A673 (cell line): ENCODE data around the gene MSH3.

ENCODE experiments used
- CTCF ChIP-seq: fragments of 300-800, 200-600 bp; sonication (generic); conservative IDR thresholded peaks from 2 replicates; pipeline ENCODE4 v1.5.1; 2017; ENCODE audit warnings: low read depth, mild to moderate bottlenecking, antibody characterized with exemption, low read length, moderate library complexity, mixed read lengths
- EZH2 ChIP-seq: fragments of 200-600 bp; sonication (generic); IDR thresholded peaks from 2 replicates; pipeline ENCODE4 v1.6.1; 2017; ENCODE audit warnings: borderline replicate concordance, low read depth, mild to moderate bottlenecking, mixed read lengths, antibody characterized with exemption, low read length; ENCODE audit not compliant: poor library complexity, severe bottlenecking

GRCh38 chr5:80804332-80804731 lies 149.9 kb downstream of the MSH3 start:
- TF ChIP-seq CTCF: 0 out of 2 replicates have a peak, but pooled peaks have one; percentile 12
- no peak for TF ChIP-seq EZH2
